ENCODE data around the gene KCTD16. TPM values are rescaled to one million over a fixed set of nuclear protein-coding genes. Genes with fewer than 3 reads are reported as not detected.

The KCTD16 gene
- total and polyA plus RNA-seq, 5 donors from 2014 or later: 0.44 TPM; not detected in 4

DNA sequence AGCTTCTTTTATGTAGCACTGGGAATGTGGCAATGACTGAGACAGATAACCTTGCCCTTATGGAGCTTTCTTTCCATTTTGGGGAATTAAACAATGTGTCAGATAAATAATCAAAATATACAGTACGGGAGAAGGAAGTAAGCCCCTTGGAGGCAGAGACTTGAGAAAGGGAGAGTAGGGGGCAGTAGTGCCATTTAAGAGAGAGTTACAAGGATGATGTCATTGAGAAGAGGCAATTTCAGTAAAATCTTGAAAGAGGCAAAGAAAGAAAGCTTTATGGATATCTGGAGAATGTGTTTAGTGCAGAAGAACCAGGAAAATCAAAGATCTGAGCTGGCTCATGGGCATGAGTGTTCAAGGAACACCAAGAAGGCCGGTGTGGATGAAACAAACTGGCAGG lies 77.3 kb downstream of the KCTD16 start:
- no peak overlapping the region for H3K4me3 Mint-ChIP-seq
- H3K4me1 Mint-ChIP-seq: no peaks in the 10 kb centered on the region
- Histone ChIP-seq H3K4me1 (ENCODE audit: control insufficient read depth, insufficient read depth, low read length, poor library complexity, severe bottlenecking) (no peaks in the 10 kb centered on the region), H3K27me3 (ENCODE audit: control insufficient read depth, insufficient read depth, low read length) (peaks cover 3% of the 10 kb centered on the region), H3K4me3 (ENCODE audit: low read depth, low read length) (no peak overlapping the region), H3K9me3 (ENCODE audit: control insufficient read depth in 2 of 2, low read length in 2 of 2) (no peaks in the 10 kb centered on the region), H3K36me3 (ENCODE audit: control insufficient read depth, insufficient read depth, low read length) (no peaks in the 10 kb centered on the region), H3K27ac (ENCODE audit: insufficient read depth, low read length, poor library complexity, severe bottlenecking) (no peak overlapping the region)
- peaks cover 0 to 2% (median 0%) of the 10 kb centered on the region in 7 donors for H3K9me3 Mint-ChIP-seq
- H3K27ac Mint-ChIP-seq: no peak overlapping the region
- H3K36me3 Mint-ChIP-seq: no peaks in the 10 kb centered on the region
- no peak for ATAC-seq (ENCODE audit: low read depth in 2 of 2)
- no peaks in the 10 kb centered on the region for H3K27me3 Mint-ChIP-seq
- DNase-seq: no peak

GRCh38 chr5:144249755-144250464 lies 79.2 kb downstream of the KCTD16 start:
- DNase-seq (no peak), ATAC-seq (ENCODE audit: low read depth in 2 of 2) (no peak)
- Histone ChIP-seq H3K36me3 (ENCODE audit: control insufficient read depth, insufficient read depth, low read length) (no peaks in the 10 kb centered on the region), H3K27me3 (ENCODE audit: control insufficient read depth, insufficient read depth, low read length) (peaks cover 3% of the 10 kb centered on the region), H3K4me3 (ENCODE audit: low read depth, low read length) (no peak overlapping the region), H3K9me3 (ENCODE audit: control insufficient read depth in 2 of 2, low read length in 2 of 2) (no peaks in the 10 kb centered on the region), H3K4me1 (ENCODE audit: control insufficient read depth, insufficient read depth, low read length, poor library complexity, severe bottlenecking) (no peaks in the 10 kb centered on the region), H3K27ac (ENCODE audit: insufficient read depth, low read length, poor library complexity, severe bottlenecking) (no peak overlapping the region)
- Mint-ChIP-seq H3K4me1 (no peaks in the 10 kb centered on the region), H3K27ac (no peak overlapping the region), H3K4me3 (no peak overlapping the region), H3K27me3 (no peaks in the 10 kb centered on the region), H3K9me3 (peaks cover 0 to 2% (median 0%) of the 10 kb centered on the region in 7 donors), H3K36me3 (no peaks in the 10 kb centered on the region)

DNA sequence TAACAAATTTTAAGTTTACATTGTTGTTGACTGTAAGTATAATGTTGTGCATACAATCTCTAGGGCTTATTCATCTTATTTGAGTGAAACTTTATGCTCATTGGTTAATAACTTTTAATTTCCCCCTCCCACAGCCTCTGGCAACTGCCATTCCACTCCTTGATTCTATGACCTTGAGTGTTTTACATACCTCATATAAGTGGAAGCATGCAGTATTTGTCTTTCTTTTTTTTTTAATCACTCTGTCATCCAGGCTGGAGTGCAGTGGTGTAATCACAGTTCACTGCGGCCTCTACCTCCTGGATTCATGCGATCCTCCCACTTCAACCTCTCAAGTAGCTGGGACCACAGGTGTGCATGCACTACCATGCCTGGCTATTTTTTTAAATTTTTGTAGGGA lies 83.9 kb downstream of the KCTD16 start:
- Histone ChIP-seq H3K4me1 (ENCODE audit: control insufficient read depth, insufficient read depth, low read length, poor library complexity, severe bottlenecking) (no peaks in the 10 kb centered on the region), H3K27ac (ENCODE audit: insufficient read depth, low read length, poor library complexity, severe bottlenecking) (no peak overlapping the region), H3K4me3 (ENCODE audit: low read depth, low read length) (no peak overlapping the region), H3K9me3 (ENCODE audit: control insufficient read depth in 2 of 2, low read length in 2 of 2) (no peaks in the 10 kb centered on the region), H3K27me3 (ENCODE audit: control insufficient read depth, insufficient read depth, low read length) (peaks cover 3% of the 10 kb centered on the region), H3K36me3 (ENCODE audit: control insufficient read depth, insufficient read depth, low read length) (no peaks in the 10 kb centered on the region)
- no peak for DNase-seq
- Mint-ChIP-seq H3K27me3 (peaks cover 4% of the 10 kb centered on the region), H3K36me3 (no peaks in the 10 kb centered on the region), H3K4me1 (no peaks in the 10 kb centered on the region), H3K27ac (no peak overlapping the region), H3K4me3 (peak overlapping the region in 1 of 4 donors; percentile 43), H3K9me3 (peaks cover 0 to 3% (median 0%) of the 10 kb centered on the region in 7 donors)
- ATAC-seq (ENCODE audit: low read depth in 2 of 2): no peak

DNA sequence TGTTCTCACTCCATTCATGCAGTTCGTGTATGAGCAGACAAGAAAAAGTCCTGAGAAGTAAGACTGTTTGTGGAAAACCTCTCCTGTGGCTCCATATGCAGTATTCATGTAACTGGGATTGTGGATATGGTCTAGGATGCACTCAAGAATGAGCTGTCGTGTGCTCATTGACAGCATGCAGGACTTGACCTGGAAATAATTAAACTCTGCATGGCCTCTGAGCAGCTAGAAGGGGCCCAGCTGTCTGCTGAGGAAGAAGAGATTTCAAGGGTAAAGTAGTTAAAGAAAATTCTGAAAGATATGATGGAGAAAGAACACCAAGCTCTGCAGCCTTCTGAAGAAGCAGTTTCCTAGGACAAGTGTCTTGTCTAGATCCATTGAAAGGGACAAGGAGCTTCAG lies 89.4 kb downstream of the KCTD16 start:
- Histone ChIP-seq H3K27me3 (ENCODE audit: control insufficient read depth, insufficient read depth, low read length) (no peaks in the 10 kb centered on the region), H3K27ac (ENCODE audit: insufficient read depth, low read length, poor library complexity, severe bottlenecking) (no peak overlapping the region), H3K36me3 (ENCODE audit: control insufficient read depth, insufficient read depth, low read length) (no peaks in the 10 kb centered on the region), H3K4me3 (ENCODE audit: low read depth, low read length) (no peak overlapping the region), H3K4me1 (ENCODE audit: control insufficient read depth, insufficient read depth, low read length, poor library complexity, severe bottlenecking) (no peaks in the 10 kb centered on the region), H3K9me3 (ENCODE audit: control insufficient read depth in 2 of 2, low read length in 2 of 2) (no peaks in the 10 kb centered on the region)
- no peak for DNase-seq
- no peaks in the 10 kb centered on the region for H3K36me3 Mint-ChIP-seq
- no peak overlapping the region for H3K27ac Mint-ChIP-seq
- H3K4me3 Mint-ChIP-seq: no peak overlapping the region
- ATAC-seq (ENCODE audit: low read depth in 2 of 2): no peak
- peaks cover 0 to 2% (median 0%) of the 10 kb centered on the region in 7 donors for H3K9me3 Mint-ChIP-seq
- H3K27me3 Mint-ChIP-seq: peaks cover 9% of the 10 kb centered on the region
- H3K4me1 Mint-ChIP-seq: no peaks in the 10 kb centered on the region

DNA sequence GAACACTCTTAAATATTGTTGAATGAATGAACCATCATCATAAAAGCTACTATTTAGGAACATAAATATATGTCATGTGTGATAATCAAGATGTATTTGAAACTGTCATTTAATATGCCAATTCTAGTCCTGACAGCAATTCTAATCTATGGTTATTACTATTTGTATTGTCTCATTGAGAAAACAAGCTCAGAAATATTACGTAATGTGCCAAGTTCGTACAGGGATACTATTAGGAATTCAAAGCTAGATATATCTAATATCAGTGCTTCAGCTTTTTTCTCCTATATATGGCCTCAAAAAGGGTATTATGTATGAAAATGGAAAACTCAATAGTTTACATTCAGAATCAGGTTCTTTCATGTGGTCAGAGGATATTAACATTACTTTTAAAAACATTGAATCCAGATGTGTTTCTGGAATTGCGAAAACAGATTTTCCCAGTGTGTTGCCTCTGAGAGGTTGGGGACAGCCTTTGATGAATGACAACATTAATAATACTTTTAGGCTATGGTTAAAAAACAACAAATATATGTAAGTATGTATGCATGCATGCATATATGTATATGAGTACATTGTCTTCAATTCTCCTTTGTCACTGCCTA lies 95.1 kb downstream of the KCTD16 start:
- no peaks in the 10 kb centered on the region for H3K36me3 Mint-ChIP-seq

GRCh38 chr5:144267961-144268513 lies 97.4 kb downstream of the KCTD16 start:
- no peaks in the 10 kb centered on the region for H3K9me3 ChIP-seq (ENCODE audit: control insufficient read depth in 2 of 2, low read length in 2 of 2)
- no peaks in the 10 kb centered on the region for H3K27me3 ChIP-seq (ENCODE audit: control insufficient read depth, insufficient read depth, low read length)
- H3K27ac Mint-ChIP-seq: no peak overlapping the region
- no peaks in the 10 kb centered on the region for H3K4me1 ChIP-seq (ENCODE audit: control insufficient read depth, insufficient read depth, low read length, poor library complexity, severe bottlenecking)
- H3K27ac ChIP-seq (ENCODE audit: insufficient read depth, low read length, poor library complexity, severe bottlenecking): no peak overlapping the region
- H3K36me3 Mint-ChIP-seq: no peaks in the 10 kb centered on the region
- H3K4me1 Mint-ChIP-seq: no peaks in the 10 kb centered on the region
- H3K36me3 ChIP-seq (ENCODE audit: control insufficient read depth, insufficient read depth, low read length): no peaks in the 10 kb centered on the region
- no peak for DNase-seq
- peaks cover 15% of the 10 kb centered on the region for H3K27me3 Mint-ChIP-seq
- H3K4me3 Mint-ChIP-seq: no peak overlapping the region
- H3K4me3 ChIP-seq (ENCODE audit: low read depth, low read length): no peak overlapping the region
- ATAC-seq (ENCODE audit: low read depth in 2 of 2): no peak
- peaks cover 0 to 15% (median 4%) of the 10 kb centered on the region in 7 donors for H3K9me3 Mint-ChIP-seq

More for the DNA sequence above, 95.1 kb downstream of the KCTD16 start:
- Histone ChIP-seq H3K4me3 (ENCODE audit: low read depth, low read length) (no peak overlapping the region), H3K4me1 (ENCODE audit: control insufficient read depth, insufficient read depth, low read length, poor library complexity, severe bottlenecking) (no peaks in the 10 kb centered on the region), H3K27ac (ENCODE audit: insufficient read depth, low read length, poor library complexity, severe bottlenecking) (no peak overlapping the region), H3K27me3 (ENCODE audit: control insufficient read depth, insufficient read depth, low read length) (no peaks in the 10 kb centered on the region), H3K36me3 (ENCODE audit: control insufficient read depth, insufficient read depth, low read length) (no peaks in the 10 kb centered on the region), H3K9me3 (ENCODE audit: control insufficient read depth in 2 of 2, low read length in 2 of 2) (no peaks in the 10 kb centered on the region)
- peaks cover 15% of the 10 kb centered on the region for H3K27me3 Mint-ChIP-seq
- ATAC-seq (ENCODE audit: low read depth in 2 of 2) (no peak), DNase-seq (no peak)
- H3K9me3 Mint-ChIP-seq: peaks cover 0 to 15% (median 1%) of the 10 kb centered on the region in 7 donors
- no peaks in the 10 kb centered on the region for H3K4me1 Mint-ChIP-seq
- H3K4me3 Mint-ChIP-seq: no peak overlapping the region
- H3K27ac Mint-ChIP-seq: no peak overlapping the region

- H3K4me3 Mint-ChIP-seq: no peak overlapping the region
Observed at GRCh38 chr5:144273232-144274027, 102.8 kb downstream of the KCTD16 start.

More at GRCh38 chr5:144273232-144274027, 102.8 kb downstream of the KCTD16 start:
- no peaks in the 10 kb centered on the region for H3K4me1 Mint-ChIP-seq
- H3K27ac Mint-ChIP-seq: no peak overlapping the region
- H3K27me3 ChIP-seq (ENCODE audit: control insufficient read depth, insufficient read depth, low read length): no peaks in the 10 kb centered on the region
- no peak overlapping the region for H3K4me3 ChIP-seq (ENCODE audit: low read depth, low read length)
- no peak for ATAC-seq (ENCODE audit: low read depth in 2 of 2)
- no peak overlapping the region for H3K27ac ChIP-seq (ENCODE audit: insufficient read depth, low read length, poor library complexity, severe bottlenecking)
- no peaks in the 10 kb centered on the region for H3K36me3 ChIP-seq (ENCODE audit: control insufficient read depth, insufficient read depth, low read length)
- H3K27me3 Mint-ChIP-seq: no peaks in the 10 kb centered on the region
- H3K9me3 Mint-ChIP-seq: peaks cover 0 to 10% (median 4%) of the 10 kb centered on the region in 7 donors
- no peak for DNase-seq
- no peaks in the 10 kb centered on the region for H3K9me3 ChIP-seq (ENCODE audit: control insufficient read depth in 2 of 2, low read length in 2 of 2)
- H3K36me3 Mint-ChIP-seq: no peaks in the 10 kb centered on the region
- H3K4me1 ChIP-seq (ENCODE audit: control insufficient read depth, insufficient read depth, low read length, poor library complexity, severe bottlenecking): no peaks in the 10 kb centered on the region
